K562 (cell line): ENCODE measurements around the gene COL6A2. TPM values are rescaled to one million over a fixed set of nuclear protein-coding genes. Genes with fewer than 3 reads are reported as not detected.

Source experiments
- ATAC-seq: fragments of 200-7000 bp; cut with Tn5 transposase; 3 replicates; pipeline ENCODE4 v1.9.1; 2020; ENCODE audit warnings: moderate library complexity
- BruUV-seq: library from RNA; stranded (reverse); fragments of 400-500 nt; replicated peaks from 2 replicates; lab custom pipeline; 2021; lab: Mats Ljungman, UMichigan
- CTCF ChIA-PET: fragments of 300-600 bp; formaldehyde crosslinking; extraction: SDS; loops from one replicate; lab custom pipeline; 2021; ENCODE audit warnings: low intra/inter-chr PET ratio; lab: Yijun Ruan, JAX
- POLR2A ChIA-PET: fragments of 300-600, 350-650 bp; sonication (Branson Sonifier 250); formaldehyde crosslinking; extraction: SDS; loops from one replicate; lab custom pipeline; 2021; ENCODE audit warnings: antibody characterized with exemption, inconsistent platforms; lab: Yijun Ruan, JAX
- DNase-seq, 4 experiments: peaks; one replicate each; pipeline versions ENCODE4 v3.0.0 to v3.0.0-alpha.2; 2011 to 2018; ENCODE audit warnings: low spot score in 3 of 4, mixed read lengths in 3 of 4; ENCODE audit errors: extremely low read depth in 1 of 4
- FAIRE-seq: peaks from 2 replicates; lab custom pipeline; 2011; peaks lifted over from hg19 to GRCh38; lab: Jason Lieb, UNC
- H2AFZ ChIP-seq: 2 replicates; pipeline ENCODE4 v1.6.0; 2011; ENCODE audit warnings: low read depth, low read length, control low read depth, inconsistent platforms
- H3K27ac ChIP-seq: fragments of 200-600 bp; 3 replicates; pipeline ENCODE4 v1.8.0; 2011; ENCODE audit warnings: low read depth, mild to moderate bottlenecking, control low read depth, inconsistent platforms, low read length, moderate library complexity, mixed read lengths; ENCODE audit errors: extremely low read depth
- H3K27me3 ChIP-seq, 2 experiments: fragments of 300-600 bp in 1 of 2; 2 replicates in 1 of 2; 3 replicates in 1 of 2; pipeline versions ENCODE4 v1.6.0 to v1.8.0; 2011; ENCODE audit warnings: inconsistent platforms in 2 of 2, low read length in 2 of 2, mild to moderate bottlenecking in 1 of 2, mixed read lengths in 1 of 2, moderate library complexity in 1 of 2; ENCODE audit not compliant: control insufficient read depth in 2 of 2, insufficient read depth in 2 of 2
- H3K36me3 ChIP-seq: fragments of 300-600 bp; 3 replicates; pipeline ENCODE4 v1.8.0; 2011; ENCODE audit warnings: mild to moderate bottlenecking, low read length, inconsistent platforms; ENCODE audit not compliant: control insufficient read depth, insufficient read depth
- H3K4me1 ChIP-seq, 2 experiments: fragments of 200-600 bp in 1 of 2; replicated peaks in 1 of 2; 2 replicates in 1 of 2; 3 replicates in 1 of 2; pipeline versions ENCODE4 v1.5.1 to v1.8.0; 2011; ENCODE audit warnings: inconsistent platforms in 2 of 2, low read length in 2 of 2, mild to moderate bottlenecking in 1 of 2, mixed read lengths in 1 of 2, moderate library complexity in 1 of 2; ENCODE audit not compliant: control insufficient read depth in 2 of 2, insufficient read depth in 2 of 2
- H3K4me2 ChIP-seq: 2 replicates; pipeline ENCODE4 v1.6.1; 2011; ENCODE audit warnings: low read length, control low read depth, inconsistent platforms, mixed read lengths; ENCODE audit not compliant: insufficient read depth
- H3K4me3 ChIP-seq: fragments of 200-600 bp; sonication (generic), shearing (Covaris generic); 2 replicates; pipeline ENCODE4 v1.5.1; 2016; ENCODE audit warnings: control low read depth, inconsistent platforms
- H3K79me2 ChIP-seq: fragments of 200-600 bp; 3 replicates; pipeline ENCODE4 v1.8.0; 2011; ENCODE audit warnings: low read length, inconsistent platforms; ENCODE audit not compliant: control insufficient read depth, insufficient read depth
- H3K9ac ChIP-seq, 2 experiments: 2 replicates each; pipeline versions ENCODE4 v1.6.0 to v1.6.1; 2011; ENCODE audit warnings: low read depth in 2 of 2, low read length in 2 of 2, control low read depth in 1 of 2, inconsistent platforms in 1 of 2, mild to moderate bottlenecking in 1 of 2, mixed read lengths in 1 of 2; ENCODE audit not compliant: insufficient read depth in 1 of 2
- H3K9me1 ChIP-seq: one replicate; pipeline ENCODE4 v1.6.0; 2011; ENCODE audit warnings: inconsistent platforms, mild to moderate bottlenecking, low read length, moderate library complexity; ENCODE audit not compliant: control insufficient read depth, insufficient read depth
- H3K9me3 ChIP-seq: replicated peaks from 2 replicates; pipeline ENCODE4 v1.5.1; 2011; ENCODE audit warnings: low read depth, low read length, inconsistent platforms; ENCODE audit not compliant: control insufficient read depth, insufficient read depth
- H4K20me1 ChIP-seq: replicated peaks from 2 replicates; pipeline ENCODE4 v1.6.1; 2011; ENCODE audit warnings: low read length, inconsistent platforms, mixed read lengths; ENCODE audit not compliant: control insufficient read depth, insufficient read depth
- HLTF ChIP-seq: fragments of 450-650 bp; IDR thresholded peaks from 2 replicates; pipeline ENCODE4 v1.6.1; 2016
- KDM4B ChIP-seq, 2 experiments: fragments of 450-650 bp in 1 of 2; sonication (generic) in 1 of 2; IDR thresholded peaks; 2 replicates each; pipeline ENCODE4 v1.6.1; 2016 to 2017; ENCODE audit warnings: borderline replicate concordance in 2 of 2, antibody characterized with exemption in 1 of 2, low read depth in 1 of 2, mild to moderate bottlenecking in 1 of 2
- SIRT6 ChIP-seq: IDR thresholded peaks from one replicate; pipeline ENCODE4 v1.6.1; 2012; ENCODE audit warnings: low read depth, mild to moderate bottlenecking, control low read depth, inconsistent platforms, low read length, moderate library complexity
- SMAD1 ChIP-seq: fragments of 150-350 bp; IDR thresholded peaks from 2 replicates; pipeline ENCODE4 v1.6.1; 2014; ENCODE audit warnings: low read length, low read depth; ENCODE audit not compliant: partially characterized antibody
- ZNF384 ChIP-seq: IDR thresholded peaks from 2 replicates; pipeline ENCODE4 v1.6.1; 2012; ENCODE audit warnings: low read depth, low read length, improper control_type of control experiment
- ZNF695 ChIP-seq: fragments of 450-650 bp; formaldehyde crosslinking; IDR thresholded peaks from 2 replicates; pipeline ENCODE4 v1.4.0; 2020; ENCODE audit warnings: mild to moderate bottlenecking, moderate library complexity
- WGBS: fragments of 100-300 bp; shearing (Covaris generic); methylation state at CpG from one replicate; pipeline ENCODE4 v1.1.6; 2016; ENCODE audit warnings: low coverage, mixed read lengths; ENCODE audit not compliant: insufficient coverage; ENCODE audit errors: missing lambda C conversion rate; 5-methylcytosine and 5-hydroxymethylcytosine counted together
- in situ Hi-C: fragments of 300-500 bp; cut with MboI; formaldehyde crosslinking; loops from 4 replicates; pipeline ENCODE4 v1.15.0; 2018; ENCODE audit warnings: inconsistent platforms, mixed read lengths
- intact Hi-C: fragments of 100-400 bp; cut with micrococcal nuclease; formaldehyde crosslinking; loops from 2 replicates; pipeline ENCODE4 v1.14.2; 2022
- polyA plus RNA-seq, 8 experiments: library from polyadenylated mRNA; depleted of rRNA in 4 of 8; stranded (reverse) in 5 of 8; unstranded in 3 of 8; fragments of >200 nt; fragmentation: Nextera tagmentation in 2 of 8; fragmentation: Illumina TruSeq in 1 of 8; extraction: Ambion mirVana in 2 of 8; extraction: Trizol in 1 of 8; gene quantifications; 2 replicates each; pipeline versions ENCODE4 v1.2.1 to v1.2.3, GENCODE V29; 2011 to 2014; ENCODE audit warnings: inconsistent platforms in 1 of 8, missing spikeins in 1 of 8
- total RNA-seq, 7 experiments: library from RNA; depleted of rRNA in 6 of 7; stranded (reverse); fragments of >200 nt in 6 of 7; fragmentation: Illumina TruSeq in 2 of 7; extraction: Trizol in 2 of 7; gene quantifications; 2 replicates each; pipeline versions ENCODE4 v1.2.1 to v1.2.3, GENCODE V29; 2011 to 2021; ENCODE audit warnings: low replicate concordance in 1 of 7
- TF ChIP-seq, protein P1 (sequence below): IDR thresholded peaks from 2 replicates; pipeline ENCODE4 v1.6.1; 2014; ENCODE audit warnings: antibody characterized with exemption
- TF ChIP-seq, protein P2 (sequence below): sonication (generic); formaldehyde crosslinking; IDR thresholded peaks from 2 replicates; pipeline ENCODE4 v1.8.0; 2022; ENCODE audit warnings: mild to moderate bottlenecking, missing genetic modification reagents

COL6A2 gene
- total and polyA plus RNA-seq, 9 of the 15 experiments (the other 6 are each of a cell fraction or from before 2014, with no cell fraction given), result 0.07 to 1.1 (median 0.24) TPM; not detected in 3

DNA sequence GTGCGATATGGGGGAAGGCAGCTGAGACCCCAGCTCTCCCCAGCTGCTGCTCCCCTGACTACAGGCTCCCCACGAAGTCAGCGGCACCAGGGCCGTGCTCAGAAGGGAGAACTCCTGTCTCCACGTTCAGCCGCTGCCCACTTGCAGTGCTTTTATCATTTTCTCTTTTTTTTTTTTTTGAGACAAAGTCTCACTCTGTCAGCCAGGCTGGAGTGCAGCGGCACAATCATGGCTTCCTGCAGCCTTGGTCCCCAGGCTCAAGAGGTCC is 58.4 kb downstream of the COL6A2 start:
- ATAC-seq (no peak), DNase-seq (no peak)
- intact Hi-C loops, result no loop called here

More for the DNA sequence above, 58.4 kb downstream of the COL6A2 start:
- peaks cover 38% of the 10 kb centered on the region; the same call in 2 of the 3 replicates for H3K36me3 ChIP-seq
- in situ Hi-C loops, result no loop called here
- POLR2A ChIA-PET, result no interaction called here
- peaks cover 4% of the 10 kb centered on the region; the same call in 1 of the 3 replicates for H3K79me2 ChIP-seq
- no peaks in the 10 kb centered on the region for H4K20me1 ChIP-seq
- H2AFZ ChIP-seq, result no peak overlapping the region
- no peak overlapping the region for H3K4me3 ChIP-seq
- FAIRE-seq, result peak; percentile 51
- H3K4me2 ChIP-seq, result no peak overlapping the region
- H3K9me1 ChIP-seq, result no peaks in the 10 kb centered on the region
- no peaks in the 10 kb centered on the region for H3K27me3 ChIP-seq
- H3K9me3 ChIP-seq, result peaks cover 7% of the 10 kb centered on the region; the same call in 1 of the 2 replicates
- peak overlapping the region; percentile 21; the same call in 1 of the 3 replicates for H3K27ac ChIP-seq
- 69% methylated on average over 5 of the region's 7 CpGs for WGBS
- TF ChIP-seq ZNF695 (CRISPR knock-in tag) (no peak), HLTF (no peak), KDM4B (IDR thresholded peaks at IDR 0.05; ENCODE audit: borderline replicate concordance in 2 of 2, low read depth in 1 of 2) (no peak), SIRT6 (no peak), SMAD1 (no peak), ZNF384 (0 out of 2 replicates have a peak, but pooled peaks have one; percentile 16)
- TF ChIP-seq, protein P1, sequence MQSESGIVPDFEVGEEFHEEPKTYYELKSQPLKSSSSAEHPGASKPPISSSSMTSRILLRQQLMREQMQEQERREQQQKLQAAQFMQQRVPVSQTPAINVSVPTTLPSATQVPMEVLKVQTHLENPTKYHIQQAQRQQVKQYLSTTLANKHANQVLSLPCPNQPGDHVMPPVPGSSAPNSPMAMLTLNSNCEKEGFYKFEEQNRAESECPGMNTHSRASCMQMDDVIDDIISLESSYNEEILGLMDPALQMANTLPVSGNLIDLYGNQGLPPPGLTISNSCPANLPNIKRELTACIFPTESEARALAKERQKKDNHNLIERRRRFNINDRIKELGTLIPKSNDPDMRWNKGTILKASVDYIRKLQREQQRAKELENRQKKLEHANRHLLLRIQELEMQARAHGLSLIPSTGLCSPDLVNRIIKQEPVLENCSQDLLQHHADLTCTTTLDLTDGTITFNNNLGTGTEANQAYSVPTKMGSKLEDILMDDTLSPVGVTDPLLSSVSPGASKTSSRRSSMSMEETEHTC, result no peak
- TF ChIP-seq, protein P2, sequence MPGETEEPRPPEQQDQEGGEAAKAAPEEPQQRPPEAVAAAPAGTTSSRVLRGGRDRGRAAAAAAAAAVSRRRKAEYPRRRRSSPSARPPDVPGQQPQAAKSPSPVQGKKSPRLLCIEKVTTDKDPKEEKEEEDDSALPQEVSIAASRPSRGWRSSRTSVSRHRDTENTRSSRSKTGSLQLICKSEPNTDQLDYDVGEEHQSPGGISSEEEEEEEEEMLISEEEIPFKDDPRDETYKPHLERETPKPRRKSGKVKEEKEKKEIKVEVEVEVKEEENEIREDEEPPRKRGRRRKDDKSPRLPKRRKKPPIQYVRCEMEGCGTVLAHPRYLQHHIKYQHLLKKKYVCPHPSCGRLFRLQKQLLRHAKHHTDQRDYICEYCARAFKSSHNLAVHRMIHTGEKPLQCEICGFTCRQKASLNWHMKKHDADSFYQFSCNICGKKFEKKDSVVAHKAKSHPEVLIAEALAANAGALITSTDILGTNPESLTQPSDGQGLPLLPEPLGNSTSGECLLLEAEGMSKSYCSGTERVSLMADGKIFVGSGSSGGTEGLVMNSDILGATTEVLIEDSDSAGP (CRISPR knock-in tag), result no peak
- CTCF ChIA-PET, result no interaction called here
- peaks cover 15 to 71% of the 10 kb centered on the region in 2 experiments for H3K4me1 ChIP-seq
- no TSS peak for BruUV-seq
- H3K9ac ChIP-seq, result peak overlapping the region in 1 of 2 experiments; percentile 84; a peak in 2 of 4 replicates
